LNCaP clone FGC (cell line): ENCODE data around the gene MIPOL1.

Experiments used
- DNase-seq: peaks from one replicate; pipeline ENCODE4 v3.0.0-alpha.2; 2011; ENCODE audit warnings: low read depth
- H3K4me3 ChIP-seq: 2 replicates; pipeline ENCODE4 v1.5.1; 2011; ENCODE audit warnings: mild to moderate bottlenecking, low read depth, low read length, control low read depth
- TF ChIP-seq, protein P1 (sequence below): IDR thresholded peaks from 2 replicates; pipeline ENCODE4 v1.5.1; 2012; ENCODE audit warnings: mild to moderate bottlenecking; ENCODE audit not compliant: control insufficient read depth, insufficient read depth; ENCODE audit errors: extremely low read depth

Gene MIPOL1

DNA sequence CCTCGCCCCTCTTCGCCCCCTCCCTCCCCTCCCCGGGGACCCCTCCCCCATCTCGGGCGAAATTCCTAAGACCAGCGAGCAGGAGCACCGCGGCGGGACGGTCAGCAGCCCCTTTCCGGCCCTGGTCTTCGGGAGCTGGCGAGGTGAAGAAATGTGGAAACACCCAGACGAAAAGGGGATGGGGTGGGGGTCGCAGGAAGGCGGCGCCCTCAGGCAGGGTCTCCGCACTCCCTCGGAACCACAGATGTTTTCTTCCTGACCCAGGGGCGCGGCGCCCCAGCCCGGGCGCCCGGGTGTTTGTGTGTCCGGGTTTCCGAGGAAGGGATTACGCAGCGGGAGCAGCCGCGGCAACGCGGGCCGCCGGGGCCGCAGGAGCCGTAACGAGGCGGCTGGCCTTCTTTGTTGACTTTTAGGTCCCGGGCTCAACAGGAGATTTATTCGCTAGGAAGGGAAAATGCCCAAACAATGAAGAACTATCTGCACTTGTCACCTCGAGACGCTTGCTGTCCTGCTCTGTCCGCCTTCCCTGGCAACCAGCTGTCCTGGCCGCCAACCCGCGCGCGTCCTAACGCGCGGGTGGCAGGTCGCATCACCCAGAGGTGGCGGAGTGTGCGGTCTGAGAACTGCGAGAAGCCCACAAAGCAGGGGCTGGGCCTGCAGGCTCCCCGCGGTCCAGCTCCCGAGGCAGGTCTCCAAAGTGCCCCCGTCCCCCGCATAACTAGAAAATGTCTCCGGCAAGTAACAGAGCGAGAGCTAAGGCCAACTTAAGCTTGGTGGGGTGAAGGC lies 390.3 kb downstream of the MIPOL1 start:
- peak overlapping the region; percentile 69 for H3K4me3 ChIP-seq
- DNase-seq, result no peak

DNA sequence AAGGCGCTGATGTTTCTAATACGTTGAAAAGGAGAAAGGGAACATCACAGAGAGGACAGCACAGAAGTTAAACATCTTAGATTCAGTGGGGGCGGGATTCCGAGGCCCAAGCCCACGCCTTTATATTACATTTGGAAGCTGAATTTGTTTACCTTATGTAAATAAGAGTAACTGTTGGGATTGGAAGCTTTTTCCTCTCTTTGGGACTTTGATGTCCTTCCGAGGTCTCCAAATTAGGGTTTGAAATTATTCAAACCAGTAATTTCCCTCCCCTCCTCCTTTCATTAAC lies 390.9 kb downstream of the MIPOL1 start:
- H3K4me3 ChIP-seq, result peak overlapping the region; percentile 69
- no peak for DNase-seq
- TF ChIP-seq, protein P1, sequence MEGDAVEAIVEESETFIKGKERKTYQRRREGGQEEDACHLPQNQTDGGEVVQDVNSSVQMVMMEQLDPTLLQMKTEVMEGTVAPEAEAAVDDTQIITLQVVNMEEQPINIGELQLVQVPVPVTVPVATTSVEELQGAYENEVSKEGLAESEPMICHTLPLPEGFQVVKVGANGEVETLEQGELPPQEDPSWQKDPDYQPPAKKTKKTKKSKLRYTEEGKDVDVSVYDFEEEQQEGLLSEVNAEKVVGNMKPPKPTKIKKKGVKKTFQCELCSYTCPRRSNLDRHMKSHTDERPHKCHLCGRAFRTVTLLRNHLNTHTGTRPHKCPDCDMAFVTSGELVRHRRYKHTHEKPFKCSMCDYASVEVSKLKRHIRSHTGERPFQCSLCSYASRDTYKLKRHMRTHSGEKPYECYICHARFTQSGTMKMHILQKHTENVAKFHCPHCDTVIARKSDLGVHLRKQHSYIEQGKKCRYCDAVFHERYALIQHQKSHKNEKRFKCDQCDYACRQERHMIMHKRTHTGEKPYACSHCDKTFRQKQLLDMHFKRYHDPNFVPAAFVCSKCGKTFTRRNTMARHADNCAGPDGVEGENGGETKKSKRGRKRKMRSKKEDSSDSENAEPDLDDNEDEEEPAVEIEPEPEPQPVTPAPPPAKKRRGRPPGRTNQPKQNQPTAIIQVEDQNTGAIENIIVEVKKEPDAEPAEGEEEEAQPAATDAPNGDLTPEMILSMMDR, result no peak

More for the DNA sequence above, 390.3 kb downstream of the MIPOL1 start:
- TF ChIP-seq, protein P1, result no peak

DNA sequence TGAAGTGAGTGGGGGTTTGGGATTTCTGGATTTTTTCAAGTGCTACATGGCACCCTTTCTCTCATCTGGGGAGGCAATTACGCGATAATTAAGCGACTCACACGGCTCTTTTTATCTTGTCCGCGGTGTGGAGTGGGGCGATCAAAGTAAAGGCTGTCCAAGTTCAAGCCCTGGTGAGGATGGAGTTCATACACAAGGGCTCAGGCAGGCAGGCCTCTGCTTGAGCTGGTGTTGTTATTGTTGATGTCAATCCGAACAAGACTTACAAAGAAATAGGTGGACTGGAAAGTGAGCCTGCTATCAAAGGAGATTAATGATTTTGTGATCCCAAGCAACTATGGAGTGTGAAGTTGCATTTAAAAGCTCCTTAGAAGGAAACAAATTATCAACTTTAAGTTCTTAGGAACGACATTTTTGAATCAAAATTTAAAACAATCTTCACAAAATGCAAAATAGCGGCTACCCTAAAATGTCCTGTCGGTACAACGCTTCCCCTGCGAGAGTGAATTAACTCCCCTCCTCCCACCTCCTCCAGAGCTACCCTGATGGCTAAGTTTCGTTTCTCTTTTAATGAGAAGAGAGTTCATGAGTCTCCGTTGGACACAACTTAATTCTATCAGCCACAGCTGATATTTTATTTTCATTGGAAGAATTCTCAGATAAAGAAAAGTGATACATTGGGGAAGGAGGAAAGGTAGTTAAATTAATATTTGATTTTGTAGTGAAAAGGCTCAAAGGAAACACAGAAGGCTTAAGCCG lies 391.4 kb downstream of the MIPOL1 start:
- DNase-seq, result no peak
- TF ChIP-seq, protein P1, result no peak
- H3K4me3 ChIP-seq, result peak overlapping the region; percentile 69

DNA sequence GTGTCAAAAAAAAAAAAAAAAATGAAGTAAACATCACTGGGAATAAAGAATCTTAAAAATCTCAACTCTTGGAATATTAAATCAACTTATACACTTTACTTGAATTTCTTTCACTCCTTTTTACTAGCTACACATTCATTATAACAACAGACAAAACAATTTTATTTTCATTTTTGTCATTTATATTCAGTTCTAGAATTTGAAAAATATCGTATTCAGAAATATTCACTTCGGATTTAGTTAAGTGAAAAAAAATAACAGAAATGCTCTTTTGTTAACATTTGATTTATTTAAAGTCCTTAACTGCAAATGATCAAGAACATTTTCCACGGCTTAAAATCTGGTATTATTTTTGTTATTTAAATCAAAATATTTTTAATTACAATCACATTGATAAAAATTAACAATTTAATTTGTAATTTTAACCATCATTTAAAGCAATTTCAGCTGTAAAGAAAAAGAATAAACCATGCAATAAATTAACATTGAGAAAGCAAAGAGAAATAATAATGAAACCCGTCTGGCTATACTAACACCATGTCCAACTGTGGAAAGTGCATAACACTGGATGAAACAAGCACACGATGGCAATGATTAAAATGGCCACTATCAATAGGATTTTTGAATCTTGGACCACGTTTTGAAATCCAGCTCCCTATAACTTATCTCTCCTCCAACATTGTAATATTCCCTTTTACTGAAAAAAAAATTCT lies 392.1 kb downstream of the MIPOL1 start:
- TF ChIP-seq, protein P1, result no peak
- H3K4me3 ChIP-seq, result peak overlapping the region; percentile 69
- no peak for DNase-seq

DNA sequence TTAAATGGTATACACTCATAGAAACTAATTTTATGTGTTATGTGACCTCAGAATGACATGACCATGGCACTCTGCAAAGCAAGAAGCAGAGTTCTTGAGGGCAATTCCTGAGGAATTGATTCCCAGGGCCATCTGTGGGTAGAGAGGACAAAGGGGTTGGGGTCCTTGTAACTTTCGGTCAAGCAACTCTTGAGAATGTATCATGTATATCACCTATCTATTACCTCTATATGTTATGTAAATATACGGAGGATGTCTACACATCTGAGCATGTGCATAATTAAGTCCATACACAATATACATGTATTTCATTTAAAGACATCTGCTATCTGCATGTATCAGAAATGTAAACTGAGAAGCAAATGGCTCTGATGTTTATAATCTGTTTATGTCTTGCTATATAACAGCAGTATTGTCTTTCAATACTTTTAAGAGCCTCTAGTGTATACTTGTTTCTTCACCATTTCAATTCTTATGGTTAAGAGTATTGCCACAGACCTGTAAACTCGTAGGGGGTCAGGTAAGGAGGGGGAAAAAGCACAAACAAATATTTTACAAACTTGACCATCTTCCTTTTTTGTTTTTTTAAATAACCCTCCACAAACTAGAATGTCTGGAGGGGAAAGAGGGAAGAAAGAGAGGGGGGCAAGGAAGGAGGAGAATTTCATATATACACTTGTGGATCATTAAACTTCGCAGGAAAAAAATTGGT lies 392.8 kb downstream of the MIPOL1 start:
- H3K4me3 ChIP-seq, result peak overlapping the region; percentile 69
- DNase-seq, result no peak
- TF ChIP-seq, protein P1, result no peak

DNA sequence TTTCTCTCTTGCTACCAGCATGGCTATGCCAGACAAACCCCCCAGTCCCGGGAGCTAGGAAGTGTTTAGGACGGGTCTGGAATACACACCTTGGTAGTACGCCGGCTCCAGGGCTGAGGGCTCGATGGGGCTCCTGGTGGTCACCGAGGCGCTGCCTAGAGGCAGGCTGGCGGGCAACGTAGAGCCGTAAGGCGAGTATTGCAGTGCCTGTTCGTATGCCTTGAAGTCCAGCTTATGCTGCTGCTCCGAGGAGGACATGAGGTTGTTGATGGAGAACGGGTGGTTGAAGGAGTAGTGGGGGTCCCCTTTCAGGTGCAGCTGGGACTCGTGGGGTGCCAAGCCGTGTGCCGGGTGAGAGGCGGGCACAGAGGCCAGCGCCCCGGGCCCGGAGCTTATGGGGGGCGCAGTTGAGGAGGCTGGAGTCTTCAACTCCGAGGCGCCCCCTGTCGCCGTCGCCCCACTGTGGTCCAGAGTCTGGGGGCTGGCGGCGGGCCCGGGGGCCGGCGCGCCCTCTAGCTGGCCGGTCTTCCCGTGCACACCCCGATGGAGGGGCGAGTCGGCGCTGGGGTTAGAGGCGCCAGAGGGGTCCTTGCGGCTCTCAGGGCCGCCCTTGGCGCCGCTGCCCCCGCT lies 393.7 kb downstream of the MIPOL1 start:
- TF ChIP-seq, protein P1, result peak; percentile 36
- peak overlapping the region; percentile 69 for H3K4me3 ChIP-seq
- DNase-seq, result no peak
